HCT116 (cell line): Measurements from ENCODE around the gene PTCSC3. TPM values are rescaled to one million over a fixed set of nuclear protein-coding genes. Genes with fewer than 3 reads are reported as not detected.

Source experiments
- ATAC-seq: fragments of 200-7000 bp; cut with Tn5 transposase; 2 replicates; pipeline ENCODE4 v1.9.1; 2020; ENCODE audit warnings: mild to moderate bottlenecking, moderate library complexity
- BruUV-seq: library from RNA; stranded (reverse); fragments of 400-500 nt; replicated peaks from 2 replicates; lab custom pipeline; 2021; lab: Mats Ljungman, UMichigan
- CTCF ChIA-PET: fragments of 300-600 bp; sonication (Branson Sonifier 250); formaldehyde crosslinking; loops from one replicate; lab custom pipeline; 2021; ENCODE audit warnings: antibody characterized with exemption; lab: Charles Lee
- POLR2A ChIA-PET: fragments of 300-600, 350-600 bp; sonication (Branson Sonifier 250); formaldehyde crosslinking; loops from one replicate; lab custom pipeline; 2021; ENCODE audit warnings: antibody characterized with exemption; lab: Charles Lee
- RAD21 ChIA-PET, 2 experiments: fragments of 300-600 bp; sonication (Branson Sonifier 250); formaldehyde crosslinking; loops; one replicate each; lab custom pipeline; 2023; ENCODE audit warnings: low total read pairs in 2 of 2; ENCODE audit not compliant: uncharacterized antibody in 2 of 2, unreplicated experiment in 2 of 2, low non-redundant PET in 1 of 2; lab: Charles Lee
- DNase-seq: peaks from one replicate; pipeline ENCODE4 v3.0.0-alpha.2; 2010; ENCODE audit warnings: low read depth, low spot score
- H2AFZ ChIP-seq: fragments of 200-600 bp; shearing (Covaris generic), sonication (generic); 2 replicates; pipeline ENCODE4 v1.6.1; 2017; ENCODE audit warnings: low read depth, mixed run types, mixed read lengths, antibody characterized with exemption, low read length; ENCODE audit not compliant: poor library complexity, severe bottlenecking
- H3K27ac ChIP-seq: 2 replicates; pipeline ENCODE4 v1.5.1; 2012; ENCODE audit warnings: low read depth, low read length
- H3K27me3 ChIP-seq: fragments of 200-600 bp; sonication (generic); 2 replicates; pipeline ENCODE4 v1.6.1; 2016; ENCODE audit warnings: mixed run types, low read length, mixed read lengths; ENCODE audit not compliant: insufficient read depth
- H3K36me3 ChIP-seq, 2 experiments: fragments of 200-500 bp in 1 of 2; fragments of 200-600 bp in 1 of 2; sonication (Bioruptor generic) in 1 of 2; sonication (generic) in 1 of 2; 2 replicates each; pipeline versions ENCODE4 v1.5.1 to v1.6.1; 2014 to 2016; ENCODE audit warnings: low read length in 2 of 2, inconsistent platforms in 1 of 2, mixed read lengths in 1 of 2, mixed run types in 1 of 2; ENCODE audit not compliant: insufficient read depth in 2 of 2, control insufficient read depth in 1 of 2
- H3K4me1 ChIP-seq, 2 experiments: fragments of 200-600 bp in 1 of 2; sonication (generic) in 1 of 2; 2 replicates each; pipeline versions ENCODE4 v1.5.1 to v1.6.1; 2012 to 2017; ENCODE audit warnings: low read length in 2 of 2, inconsistent platforms in 1 of 2, mild to moderate bottlenecking in 1 of 2, mixed read lengths in 1 of 2, mixed run types in 1 of 2, moderate library complexity in 1 of 2; ENCODE audit not compliant: insufficient read depth in 2 of 2, control insufficient read depth in 1 of 2
- H3K4me2 ChIP-seq: fragments of 200-600 bp; sonication (generic); 2 replicates; pipeline ENCODE4 v1.6.1; 2017; ENCODE audit warnings: mixed run types, low read length, mixed read lengths
- H3K4me3 ChIP-seq, 2 experiments: fragments of 200-600 bp in 1 of 2; sonication (generic) in 1 of 2; replicated peaks in 1 of 2; 2 replicates each; pipeline ENCODE4 v1.5.1; 2011 to 2016; ENCODE audit warnings: low read length in 2 of 2, control low read depth in 1 of 2, low read depth in 1 of 2, mild to moderate bottlenecking in 1 of 2, mixed read lengths in 1 of 2, mixed run types in 1 of 2
- H3K79me2 ChIP-seq: fragments of 200-600 bp; sonication (generic); 2 replicates; pipeline ENCODE4 v1.6.1; 2017; ENCODE audit warnings: mild to moderate bottlenecking, mixed run types, low read length, moderate library complexity, mixed read lengths; ENCODE audit not compliant: insufficient read depth
- H3K9ac ChIP-seq: fragments of 200-600 bp; sonication (generic); 2 replicates; pipeline ENCODE4 v1.6.1; 2016; ENCODE audit warnings: low read length, mixed read lengths
- H3K9me2 ChIP-seq: fragments of 200-600 bp; sonication (generic), shearing (Covaris generic); 2 replicates; pipeline ENCODE4 v1.6.1; 2017; ENCODE audit warnings: mixed run types, mild to moderate bottlenecking, moderate library complexity; ENCODE audit not compliant: insufficient read depth
- H3K9me3 ChIP-seq, 2 experiments: fragments of 200-500 bp in 1 of 2; fragments of 200-600 bp in 1 of 2; sonication (Bioruptor generic) in 1 of 2; sonication (generic) in 1 of 2; 2 replicates each; pipeline ENCODE4 v1.6.1; 2014 to 2017; ENCODE audit warnings: low read length in 2 of 2, mixed read lengths in 2 of 2, inconsistent platforms in 1 of 2, low read depth in 1 of 2, mild to moderate bottlenecking in 1 of 2, mixed run types in 1 of 2, moderate library complexity in 1 of 2; ENCODE audit not compliant: control insufficient read depth in 1 of 2, insufficient read depth in 1 of 2
- H4K20me1 ChIP-seq: fragments of 200-600 bp; sonication (generic), shearing (Covaris generic); 2 replicates; pipeline ENCODE4 v1.6.1; 2017; ENCODE audit warnings: mixed run types, mild to moderate bottlenecking, moderate library complexity; ENCODE audit not compliant: insufficient read depth
- CEBPB ChIP-seq: IDR thresholded peaks from 2 replicates; pipeline ENCODE4 v1.6.1; 2012; ENCODE audit warnings: low read depth
- EGR1 ChIP-seq: IDR thresholded peaks from 2 replicates; pipeline ENCODE4 v1.6.1; 2012; ENCODE audit warnings: low read depth
- ELF1 ChIP-seq: IDR thresholded peaks from 2 replicates; pipeline ENCODE4 v1.6.1; 2012; ENCODE audit warnings: low read depth, borderline replicate concordance
- EZH2 ChIP-seq: fragments of 200-600 bp; sonication (generic); IDR thresholded peaks from 2 replicates; pipeline ENCODE4 v1.6.1; 2017; ENCODE audit warnings: antibody characterized with exemption, mixed run types
- FOSL1 ChIP-seq: IDR thresholded peaks from 2 replicates; pipeline ENCODE4 v1.6.1; 2012; ENCODE audit warnings: low read depth
- POLR2A ChIP-seq: IDR thresholded peaks from 2 replicates; pipeline ENCODE4 v1.7.0; 2011; ENCODE audit warnings: borderline replicate concordance; ENCODE audit not compliant: insufficient read depth, insufficient read length; ENCODE audit errors: extremely low read depth
- POLR2AphosphoS5 ChIP-seq: IDR thresholded peaks from 2 replicates; pipeline ENCODE4 v1.6.1; 2011; ENCODE audit warnings: mild to moderate bottlenecking, low read depth, low read length, moderate library complexity
- RAD21 ChIP-seq: IDR thresholded peaks from 2 replicates; pipeline ENCODE4 v1.6.1; 2012; ENCODE audit warnings: low read depth, mild to moderate bottlenecking
- SP1 ChIP-seq: IDR thresholded peaks from 2 replicates; pipeline ENCODE4 v1.6.1; 2012; ENCODE audit warnings: low read depth
- TCF7L2 ChIP-seq: IDR thresholded peaks from 2 replicates; pipeline ENCODE4 v1.7.0; 2011; ENCODE audit warnings: borderline replicate concordance, inconsistent platforms; ENCODE audit not compliant: insufficient read depth, insufficient read length; ENCODE audit errors: extremely low read depth
- YY1 ChIP-seq: IDR thresholded peaks from 2 replicates; pipeline ENCODE4 v1.6.1; 2011; ENCODE audit warnings: low read length, low read depth, moderate library complexity, mild to moderate bottlenecking; ENCODE audit not compliant: insufficient replicate concordance; ENCODE audit errors: extremely low read depth
- ZFX ChIP-seq: fragments of 450-650 bp; IDR thresholded peaks from 2 replicates; pipeline ENCODE4 v1.6.1; 2017
- ZNF274 ChIP-seq: fragments of 200-500 bp; sonication (Bioruptor generic); IDR thresholded peaks from 2 replicates; pipeline ENCODE4 v1.6.1; 2014; ENCODE audit warnings: mild to moderate bottlenecking, low read depth, low read length, inconsistent platforms
- intact Hi-C: fragments of 100-400 bp; cut with micrococcal nuclease; formaldehyde crosslinking; loops from 2 replicates; pipeline ENCODE4 v1.10.0; 2022
- total RNA-seq: library from RNA; stranded (reverse); gene quantifications from one replicate; pipeline ENCODE4 v1.2.1, GENCODE V29; 2021; ENCODE audit not compliant: unreplicated experiment
- TF ChIP-seq, protein P1 (sequence below): IDR thresholded peaks from 2 replicates; pipeline ENCODE4 v1.6.1; 2012; ENCODE audit warnings: low read depth
- TF ChIP-seq, protein P2 (sequence below): IDR thresholded peaks from 2 replicates; pipeline ENCODE4 v1.6.1; 2012
- TF ChIP-seq, protein P3 (sequence below), 3 experiments: fragments of 200-600 bp in 1 of 3; sonication (generic) in 1 of 3; IDR thresholded peaks in 2 of 3; conservative IDR thresholded peaks in 1 of 3; 2 replicates each; pipeline ENCODE4 v1.5.1; 2012 to 2017; ENCODE audit warnings: low read depth in 2 of 3, low read length in 2 of 3, antibody characterized with exemption in 1 of 3, borderline replicate concordance in 1 of 3, control low read depth in 1 of 3, mild to moderate bottlenecking in 1 of 3, mixed read lengths in 1 of 3, mixed run types in 1 of 3, moderate library complexity in 1 of 3; ENCODE audit not compliant: insufficient read depth in 1 of 3

Gene PTCSC3
- total RNA-seq, 1 experiment from 2014 or later, result not detected

DNA sequence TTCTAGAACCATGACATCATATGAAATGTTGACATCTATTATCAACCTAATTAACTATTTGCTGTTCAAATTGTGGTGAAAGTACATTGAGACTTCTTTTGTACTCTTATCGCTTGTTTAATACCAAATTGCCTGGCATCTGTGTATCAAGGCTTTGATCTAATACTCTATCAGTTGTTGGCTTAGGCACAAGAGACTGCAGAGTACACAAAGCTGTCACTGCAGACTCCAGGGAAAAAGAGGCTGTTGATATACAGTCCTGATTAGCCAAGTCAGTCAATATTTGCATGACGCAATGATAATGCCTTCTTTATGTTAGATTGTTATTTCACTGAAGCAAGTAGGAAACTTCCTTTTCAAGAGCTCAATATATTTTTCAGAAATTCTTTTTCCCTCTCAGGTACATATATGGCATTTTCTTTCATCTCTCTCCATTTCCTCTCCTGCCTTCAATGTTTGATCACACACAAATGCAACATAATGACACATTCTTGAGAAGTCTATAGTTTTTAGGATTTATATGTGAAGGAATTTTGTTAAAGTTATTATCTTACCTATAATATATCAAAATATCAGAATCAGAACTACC, 32.3 kb upstream of the PTCSC3 start:
- H3K9me2 ChIP-seq, result no peaks in the 10 kb centered on the region
- no peak for ATAC-seq
- POLR2A ChIA-PET, result no interaction called here
- no peak overlapping the region for H3K4me3 ChIP-seq
- H3K4me2 ChIP-seq, result no peak overlapping the region
- H3K9me3 ChIP-seq, result no peaks in the 10 kb centered on the region
- H4K20me1 ChIP-seq, result no peaks in the 10 kb centered on the region
- H2AFZ ChIP-seq, result no peak overlapping the region
- no TSS peak for BruUV-seq
- H3K4me1 ChIP-seq, result no peaks in the 10 kb centered on the region
- H3K79me2 ChIP-seq, result no peaks in the 10 kb centered on the region
- H3K27ac ChIP-seq, result no peak overlapping the region
- no peak for TF ChIP-seq RAD21
- TF ChIP-seq EZH2, result no peak
- TF ChIP-seq SP1, result no peak
- TF ChIP-seq TCF7L2, result no peak
- TF ChIP-seq ZFX, result no peak
- TF ChIP-seq, protein P1, sequence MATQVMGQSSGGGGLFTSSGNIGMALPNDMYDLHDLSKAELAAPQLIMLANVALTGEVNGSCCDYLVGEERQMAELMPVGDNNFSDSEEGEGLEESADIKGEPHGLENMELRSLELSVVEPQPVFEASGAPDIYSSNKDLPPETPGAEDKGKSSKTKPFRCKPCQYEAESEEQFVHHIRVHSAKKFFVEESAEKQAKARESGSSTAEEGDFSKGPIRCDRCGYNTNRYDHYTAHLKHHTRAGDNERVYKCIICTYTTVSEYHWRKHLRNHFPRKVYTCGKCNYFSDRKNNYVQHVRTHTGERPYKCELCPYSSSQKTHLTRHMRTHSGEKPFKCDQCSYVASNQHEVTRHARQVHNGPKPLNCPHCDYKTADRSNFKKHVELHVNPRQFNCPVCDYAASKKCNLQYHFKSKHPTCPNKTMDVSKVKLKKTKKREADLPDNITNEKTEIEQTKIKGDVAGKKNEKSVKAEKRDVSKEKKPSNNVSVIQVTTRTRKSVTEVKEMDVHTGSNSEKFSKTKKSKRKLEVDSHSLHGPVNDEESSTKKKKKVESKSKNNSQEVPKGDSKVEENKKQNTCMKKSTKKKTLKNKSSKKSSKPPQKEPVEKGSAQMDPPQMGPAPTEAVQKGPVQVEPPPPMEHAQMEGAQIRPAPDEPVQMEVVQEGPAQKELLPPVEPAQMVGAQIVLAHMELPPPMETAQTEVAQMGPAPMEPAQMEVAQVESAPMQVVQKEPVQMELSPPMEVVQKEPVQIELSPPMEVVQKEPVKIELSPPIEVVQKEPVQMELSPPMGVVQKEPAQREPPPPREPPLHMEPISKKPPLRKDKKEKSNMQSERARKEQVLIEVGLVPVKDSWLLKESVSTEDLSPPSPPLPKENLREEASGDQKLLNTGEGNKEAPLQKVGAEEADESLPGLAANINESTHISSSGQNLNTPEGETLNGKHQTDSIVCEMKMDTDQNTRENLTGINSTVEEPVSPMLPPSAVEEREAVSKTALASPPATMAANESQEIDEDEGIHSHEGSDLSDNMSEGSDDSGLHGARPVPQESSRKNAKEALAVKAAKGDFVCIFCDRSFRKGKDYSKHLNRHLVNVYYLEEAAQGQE, result no peak
- TF ChIP-seq EGR1, result no peak
- TF ChIP-seq ELF1, result no peak
- no peak for TF ChIP-seq POLR2AphosphoS5
- TF ChIP-seq, protein P2, sequence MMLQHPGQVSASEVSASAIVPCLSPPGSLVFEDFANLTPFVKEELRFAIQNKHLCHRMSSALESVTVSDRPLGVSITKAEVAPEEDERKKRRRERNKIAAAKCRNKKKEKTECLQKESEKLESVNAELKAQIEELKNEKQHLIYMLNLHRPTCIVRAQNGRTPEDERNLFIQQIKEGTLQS, result no peak
- TF ChIP-seq, protein P3, sequence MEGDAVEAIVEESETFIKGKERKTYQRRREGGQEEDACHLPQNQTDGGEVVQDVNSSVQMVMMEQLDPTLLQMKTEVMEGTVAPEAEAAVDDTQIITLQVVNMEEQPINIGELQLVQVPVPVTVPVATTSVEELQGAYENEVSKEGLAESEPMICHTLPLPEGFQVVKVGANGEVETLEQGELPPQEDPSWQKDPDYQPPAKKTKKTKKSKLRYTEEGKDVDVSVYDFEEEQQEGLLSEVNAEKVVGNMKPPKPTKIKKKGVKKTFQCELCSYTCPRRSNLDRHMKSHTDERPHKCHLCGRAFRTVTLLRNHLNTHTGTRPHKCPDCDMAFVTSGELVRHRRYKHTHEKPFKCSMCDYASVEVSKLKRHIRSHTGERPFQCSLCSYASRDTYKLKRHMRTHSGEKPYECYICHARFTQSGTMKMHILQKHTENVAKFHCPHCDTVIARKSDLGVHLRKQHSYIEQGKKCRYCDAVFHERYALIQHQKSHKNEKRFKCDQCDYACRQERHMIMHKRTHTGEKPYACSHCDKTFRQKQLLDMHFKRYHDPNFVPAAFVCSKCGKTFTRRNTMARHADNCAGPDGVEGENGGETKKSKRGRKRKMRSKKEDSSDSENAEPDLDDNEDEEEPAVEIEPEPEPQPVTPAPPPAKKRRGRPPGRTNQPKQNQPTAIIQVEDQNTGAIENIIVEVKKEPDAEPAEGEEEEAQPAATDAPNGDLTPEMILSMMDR (IDR thresholded peaks at IDR 0.05 in 2 of 3, conservative IDR thresholded peaks at IDR 0.05 in 1 of 3; ENCODE audit: borderline replicate concordance in 1 of 3, insufficient read depth in 1 of 3, low read depth in 2 of 3, low read length in 2 of 3), result no peak
- no peak for TF ChIP-seq YY1
- TF ChIP-seq FOSL1, result no peak
- no peak for TF ChIP-seq CEBPB
- TF ChIP-seq POLR2A, result no peak
- no peak for TF ChIP-seq ZNF274
- 0 out of 2 replicates have a peak, but pooled peaks cover 2% of the 10 kb centered on the region for H3K27me3 ChIP-seq
- no peak for DNase-seq
- H3K9ac ChIP-seq, result no peak overlapping the region
- intact Hi-C loops, result no loop called here
- RAD21 ChIA-PET, result no interaction called here
- no peaks in the 10 kb centered on the region for H3K36me3 ChIP-seq
- CTCF ChIA-PET, result interaction anchor here (0.6 to 0.8 kb wide), 2 partner anchors 139 to 345 kb away, joined by 3 read pairs; no protein-coding TSS in a partner anchor
